Stimulated activated CD8-positive, alpha-beta memory T cell treated with anti-CD3 and anti-CD28 coated beads, Interleukin-12 subunit alpha, Interleukin-12 subunit beta, amount 100 ng/mL, for 4 hours (primary cell): ENCODE data around the gene EIF5AL1.
"Not testable (repeated sequence)": the region's sequence is repeated elsewhere in the genome, so short reads cannot be mapped to it uniquely, and the experiment has no call there.

Experiments
- DNase-seq: peaks from one replicate; pipeline ENCODE4 v3.0.0-alpha.2; 2020; ENCODE audit warnings: low read depth

EIF5AL1 gene

GRCh38 chr10:79509934-79510508 lies 2.3 kb upstream of the EIF5AL1 start:
- not testable (repeated sequence) for DNase-seq

DNA sequence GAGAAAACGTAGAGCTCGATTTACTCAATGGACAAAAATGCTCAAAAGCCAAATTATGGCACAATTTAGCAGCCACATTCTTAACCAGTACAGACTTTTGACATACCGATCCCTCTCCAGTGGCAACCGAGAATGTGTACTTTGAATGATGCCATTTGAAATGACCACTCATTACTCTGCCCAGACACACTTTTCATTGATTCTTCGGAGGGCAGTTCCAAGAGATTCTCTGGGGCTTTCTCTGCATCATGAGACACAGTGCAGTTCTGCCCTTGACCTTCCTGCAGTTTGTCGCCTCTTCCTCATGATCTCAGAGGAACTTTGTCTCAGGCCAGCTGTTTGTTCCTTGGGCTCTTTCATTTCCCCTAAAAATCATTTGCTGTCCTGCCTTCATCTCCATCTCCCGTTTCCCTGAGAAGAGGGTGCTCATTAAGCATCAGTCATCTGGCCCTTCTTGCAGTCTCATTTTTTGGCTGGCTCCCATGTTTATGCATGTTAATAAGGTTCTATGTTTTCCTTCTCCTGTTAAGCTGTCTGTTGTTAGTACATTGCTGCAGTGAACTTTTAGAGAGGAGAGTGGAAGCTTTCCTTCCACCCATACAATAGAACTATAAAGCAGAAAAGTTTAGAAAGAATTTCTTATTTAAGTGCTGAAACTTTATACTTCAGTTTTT lies 4.3 kb downstream of the EIF5AL1 start:
- DNase-seq: not testable (repeated sequence)

GRCh38 chr10:79517567-79517966 lies 5.2 kb downstream of the EIF5AL1 start:
- not testable (repeated sequence) for DNase-seq

DNA sequence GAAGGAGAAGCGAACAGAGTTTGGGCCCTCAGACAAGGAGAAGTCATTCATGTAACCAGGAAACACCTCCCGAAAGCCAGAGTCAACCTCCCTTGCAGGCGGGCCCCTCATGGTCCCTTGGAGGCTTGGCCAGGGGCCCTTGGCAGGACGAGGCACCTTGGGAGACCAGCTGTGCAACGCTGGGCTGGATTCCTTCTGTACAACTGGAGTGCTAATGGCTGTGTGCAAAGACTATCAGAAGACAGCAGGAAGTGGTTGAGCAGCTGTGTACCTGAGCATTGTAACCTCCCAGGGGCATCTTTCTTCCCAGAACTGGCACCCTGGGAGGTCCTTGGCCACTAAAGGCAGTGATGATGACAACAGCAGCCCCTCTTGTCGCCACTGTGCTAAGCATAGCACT lies 9.4 kb downstream of the EIF5AL1 start:
- not testable (repeated sequence) for DNase-seq

GRCh38 chr10:79522464-79522863 lies 10.1 kb downstream of the EIF5AL1 start:
- DNase-seq: not testable (repeated sequence)

GRCh38 chr10:79523157-79523853 lies 11.0 kb downstream of the EIF5AL1 start:
- not testable (repeated sequence) for DNase-seq

DNA sequence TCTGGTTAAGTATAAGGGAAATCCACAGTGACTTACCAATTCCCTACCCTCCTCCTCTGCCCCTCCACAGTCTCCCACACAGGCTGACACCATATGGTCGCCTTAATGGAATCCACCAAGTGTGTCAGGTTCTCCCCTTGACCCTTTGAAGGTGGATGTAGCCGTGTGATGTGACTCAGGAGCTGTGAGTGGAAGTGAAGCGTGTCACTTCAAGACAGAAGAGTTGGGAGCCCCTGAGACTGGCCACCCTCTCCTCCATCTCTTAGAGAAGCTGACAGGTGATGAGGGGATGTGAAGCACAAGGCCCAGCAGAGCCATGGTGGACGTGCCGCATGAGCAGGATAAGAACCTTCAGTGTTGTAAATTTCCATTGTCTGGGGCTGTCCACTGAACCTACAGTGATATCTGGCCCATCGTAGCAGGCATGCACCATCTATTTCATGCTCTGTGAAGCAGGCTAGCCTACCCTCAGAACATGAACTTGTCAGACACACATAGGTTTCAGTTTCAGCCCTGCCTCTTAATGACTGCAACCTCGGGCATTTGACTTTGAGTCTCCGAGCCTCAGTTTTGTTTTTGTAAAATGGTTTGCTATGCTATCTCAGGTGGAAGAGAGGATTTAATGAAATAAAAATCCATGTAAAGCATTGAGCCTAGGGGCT lies 12.8 kb downstream of the EIF5AL1 start:
- not testable (repeated sequence) for DNase-seq

- DNase-seq: not testable (repeated sequence)
Observed at GRCh38 chr10:79528261-79528660, 15.9 kb downstream of the EIF5AL1 start.

- DNase-seq: not testable (repeated sequence)
Observed at GRCh38 chr10:79533142-79533902, 21.0 kb downstream of the EIF5AL1 start.

GRCh38 chr10:79533903-79534175 lies 21.5 kb downstream of the EIF5AL1 start:
- not testable (repeated sequence) for DNase-seq

DNA sequence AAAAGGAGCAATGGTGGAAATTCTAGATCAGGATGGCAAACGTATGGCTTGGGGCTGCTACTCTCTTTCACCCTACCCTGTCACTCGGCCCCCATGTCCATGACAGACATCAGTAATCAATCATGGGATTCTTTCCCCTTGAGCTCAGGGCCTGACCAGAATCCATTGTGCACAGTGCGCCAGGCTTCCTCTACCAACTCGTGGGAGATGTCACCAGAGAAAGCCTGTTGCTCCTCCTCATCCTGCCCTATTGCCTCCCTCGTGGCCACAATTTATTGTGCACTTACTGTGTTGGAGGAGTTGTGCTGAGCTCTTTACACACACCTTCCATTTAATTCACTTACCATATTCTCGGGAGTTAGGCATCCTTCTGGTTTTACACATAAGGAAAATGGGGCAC lies 26.0 kb downstream of the EIF5AL1 start:
- DNase-seq: not testable (repeated sequence)

DNA sequence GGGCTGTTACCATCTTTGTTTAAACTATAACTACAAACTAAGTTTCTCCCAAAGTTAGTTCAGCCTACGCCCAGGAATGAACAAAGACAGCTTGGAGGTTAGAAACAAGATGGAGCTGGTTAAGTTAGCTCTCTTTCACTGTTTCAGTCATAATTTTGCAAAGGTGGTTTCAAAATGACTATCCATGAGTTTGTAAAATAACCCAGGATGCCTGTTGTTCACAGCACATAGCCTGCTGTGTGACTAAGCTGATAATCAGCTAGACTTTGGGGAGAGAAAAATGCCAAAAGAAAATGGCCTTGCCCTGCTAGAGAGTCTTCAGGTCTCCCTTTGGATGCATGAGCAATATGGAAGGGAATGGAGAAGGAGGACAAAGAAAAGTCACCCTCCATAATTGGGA lies 28.6 kb downstream of the EIF5AL1 start:
- DNase-seq: not testable (repeated sequence)

GRCh38 chr10:79542626-79543025 lies 30.3 kb downstream of the EIF5AL1 start:
- no peak for DNase-seq

DNA sequence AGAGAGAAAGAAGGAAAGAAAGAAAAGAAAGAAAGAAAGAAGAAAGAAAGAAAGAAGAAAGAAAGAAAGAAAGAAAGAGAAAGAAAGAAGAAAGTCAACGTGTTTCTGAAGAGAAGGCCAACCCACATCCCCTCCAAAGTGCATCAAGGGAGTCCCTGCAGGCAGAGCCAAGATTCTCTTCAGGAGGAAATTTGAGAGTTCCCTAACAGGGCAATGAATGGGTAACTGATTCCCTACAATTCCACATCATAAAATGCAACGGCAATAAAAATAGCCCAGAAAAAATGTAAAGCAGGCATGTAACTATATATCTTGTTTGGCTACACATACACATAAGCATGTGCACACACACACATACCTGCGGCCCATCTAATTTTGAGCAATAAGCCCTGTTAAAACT lies 32.1 kb downstream of the EIF5AL1 start:
- DNase-seq: not testable (repeated sequence)

GRCh38 chr10:79544926-79545659 lies 32.8 kb downstream of the EIF5AL1 start:
- not testable (repeated sequence) for DNase-seq

DNA sequence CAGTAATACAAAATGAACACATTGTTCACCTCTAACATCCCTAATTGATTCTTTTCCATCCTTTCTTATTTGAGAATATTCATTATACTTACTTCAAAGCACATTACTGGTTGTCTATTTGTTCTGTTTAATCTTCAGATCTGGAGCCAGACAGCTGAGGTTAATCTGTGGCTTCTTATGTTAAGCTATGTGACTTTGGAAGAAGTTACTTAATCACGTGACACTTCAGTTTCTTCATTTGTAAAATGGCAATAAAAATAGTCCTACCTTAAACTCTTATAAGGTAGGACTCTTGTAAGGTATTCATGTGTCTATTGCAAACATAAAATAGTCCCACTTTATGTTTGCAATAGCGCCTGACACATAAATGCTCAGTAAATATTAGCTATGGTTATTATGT lies 34.8 kb downstream of the EIF5AL1 start:
- not testable (repeated sequence) for DNase-seq

DNA sequence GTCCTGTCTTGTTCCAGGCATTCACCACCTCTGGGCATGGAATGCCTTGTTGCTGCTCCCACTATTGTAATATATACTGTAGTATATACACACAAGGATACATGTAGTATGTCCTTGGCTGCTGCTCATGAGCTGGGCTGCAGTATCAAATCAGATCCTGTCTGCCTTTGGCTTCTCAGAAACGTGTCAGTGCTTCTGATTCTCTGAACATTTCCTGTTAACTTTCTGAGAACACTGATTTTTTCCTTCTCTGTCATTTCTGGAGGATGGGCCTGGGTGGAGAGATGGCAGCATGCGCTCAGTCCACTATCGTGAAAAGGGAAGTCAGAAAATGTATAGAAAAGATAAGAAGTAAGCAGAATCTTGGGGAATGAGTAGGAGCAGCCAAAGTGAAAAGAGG lies 35.6 kb downstream of the EIF5AL1 start:
- no peak for DNase-seq

DNA sequence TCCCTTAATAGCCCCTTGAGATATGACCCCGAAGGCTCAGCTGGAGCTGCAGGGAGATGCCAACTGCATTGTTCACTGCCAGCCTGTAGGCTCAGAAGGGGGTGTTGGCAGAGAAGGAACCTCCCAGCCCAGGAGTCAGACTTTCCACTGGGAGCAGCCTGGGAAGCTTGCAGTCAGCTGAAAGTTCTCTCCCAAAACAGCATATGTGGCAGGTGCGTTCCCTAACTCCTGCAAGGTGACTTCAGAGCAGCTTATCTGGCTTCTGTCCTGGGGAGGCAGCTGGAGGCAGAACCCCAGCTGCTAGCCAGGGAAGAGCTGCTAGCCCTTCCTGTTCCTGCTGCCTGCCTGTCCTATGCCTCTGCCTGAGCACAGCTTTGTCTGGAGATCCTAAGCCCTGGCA lies 39.8 kb downstream of the EIF5AL1 start:
- DNase-seq: no peak

DNA sequence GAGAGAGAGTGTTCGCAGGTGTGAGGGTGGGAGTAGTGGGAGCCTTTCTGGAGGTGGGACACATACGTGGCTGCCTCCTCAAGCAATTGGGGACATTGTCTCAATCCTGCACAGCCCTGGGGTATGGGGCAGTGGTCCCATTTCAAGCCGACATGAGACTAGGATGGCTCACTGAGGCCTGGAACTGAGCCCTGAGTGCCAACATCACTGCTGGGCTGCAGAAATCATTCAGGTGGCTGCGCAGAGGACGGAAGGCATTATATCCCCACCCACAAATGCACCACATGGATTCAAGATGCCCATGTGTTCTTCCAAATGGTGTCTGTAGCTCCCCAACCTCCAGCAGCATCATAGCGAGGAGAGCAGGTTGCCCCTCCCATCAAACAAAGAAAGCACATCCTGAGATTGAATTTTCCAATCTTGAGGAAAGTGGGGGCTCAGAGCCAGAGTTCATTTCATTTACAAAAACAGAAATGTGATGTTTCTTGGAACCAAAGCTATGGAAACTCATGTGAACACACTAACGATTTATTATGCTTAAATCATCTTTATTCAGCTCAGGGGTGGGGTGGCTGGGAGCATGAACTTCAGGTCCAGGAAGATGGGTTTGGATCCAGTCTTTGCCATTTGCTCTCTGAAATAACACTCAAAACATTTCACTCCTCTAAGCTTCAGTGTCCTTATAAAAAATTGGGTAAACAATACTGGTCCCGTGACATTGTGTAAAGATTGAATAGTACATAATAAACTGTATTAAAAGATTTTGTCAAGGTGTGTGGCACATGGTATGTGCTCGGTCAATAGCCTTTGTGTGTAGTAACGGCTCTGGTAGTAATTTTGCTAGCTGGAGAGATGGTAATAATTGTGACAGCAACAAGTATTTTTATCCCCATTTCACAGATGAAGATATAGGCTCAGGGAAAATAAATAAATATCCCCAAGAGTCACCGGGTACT lies 43.3 kb downstream of the EIF5AL1 start:
- no peak for DNase-seq

DNA sequence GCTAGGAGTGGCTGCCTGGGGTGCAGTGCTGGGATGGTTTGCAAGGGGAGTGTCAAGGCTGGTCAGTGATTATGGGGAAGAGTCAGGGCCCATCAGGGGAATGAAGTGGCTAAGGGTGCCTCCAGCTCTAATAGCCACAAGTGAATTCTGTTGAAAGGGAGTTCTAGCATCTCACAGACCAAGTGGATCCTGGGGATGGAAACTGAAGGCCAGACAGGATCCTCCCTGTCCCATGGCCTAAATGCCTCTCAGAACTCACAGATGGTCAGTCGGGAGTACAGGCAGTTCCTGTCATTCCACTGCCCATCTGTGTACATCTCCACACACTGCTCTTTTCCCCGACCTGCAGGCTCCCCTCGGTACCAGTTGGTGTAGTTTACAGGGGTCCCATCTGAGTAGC lies 44.6 kb downstream of the EIF5AL1 start:
- not testable (repeated sequence) for DNase-seq
